DOHH2 (cell line): ENCODE results near the gene ALAS1.

Experiments used
- H3F3A ChIP-seq: fragments of 200-600 bp; sonication (generic), shearing (Covaris generic); 2 replicates; pipeline ENCODE4 v1.6.0; 2016; ENCODE audit warnings: antibody characterized with exemption, mild to moderate bottlenecking; ENCODE audit not compliant: control insufficient read depth, insufficient read depth
- H3K27ac ChIP-seq: fragments of 200-600 bp; sonication (generic); 2 replicates; pipeline ENCODE4 v1.5.1; 2014; ENCODE audit warnings: low read depth, mild to moderate bottlenecking, low read length, moderate library complexity
- H3K27me3 ChIP-seq: fragments of 200-600 bp; sonication (generic); 2 replicates; pipeline ENCODE4 v1.6.1; 2014; ENCODE audit warnings: mild to moderate bottlenecking, low read length, mixed read lengths; ENCODE audit not compliant: control insufficient read depth
- H3K36me3 ChIP-seq: fragments of 200-600 bp; sonication (generic); 2 replicates; pipeline ENCODE4 v1.6.1; 2014; ENCODE audit warnings: mild to moderate bottlenecking, low read length, moderate library complexity, mixed read lengths; ENCODE audit not compliant: control insufficient read depth
- H3K4me1 ChIP-seq: fragments of 200-600 bp; sonication (generic); 2 replicates; pipeline ENCODE4 v1.6.1; 2014; ENCODE audit warnings: mild to moderate bottlenecking, low read length, mixed read lengths; ENCODE audit not compliant: control insufficient read depth
- H3K4me2 ChIP-seq: fragments of 200-600 bp; sonication (generic); 2 replicates; pipeline ENCODE4 v1.6.0; 2014; ENCODE audit warnings: mild to moderate bottlenecking, low read length, moderate library complexity
- H3K4me3 ChIP-seq: fragments of 200-600 bp; sonication (generic); 2 replicates; pipeline ENCODE4 v1.5.1; 2014; ENCODE audit warnings: mild to moderate bottlenecking, low read length, mixed read lengths
- H3K79me2 ChIP-seq: fragments of 200-600 bp; sonication (generic); 2 replicates; pipeline ENCODE4 v1.6.1; 2014; ENCODE audit warnings: mild to moderate bottlenecking, low read length, mixed read lengths; ENCODE audit not compliant: control insufficient read depth
- H3K9me2 ChIP-seq: fragments of 200-600 bp; sonication (generic); replicated peaks from 2 replicates; pipeline ENCODE4 v1.6.1; 2014; ENCODE audit warnings: mild to moderate bottlenecking, low read length, mixed read lengths; ENCODE audit not compliant: control insufficient read depth
- H3K9me3 ChIP-seq: fragments of 200-600 bp; sonication (generic); 2 replicates; pipeline ENCODE4 v1.6.1; 2014; ENCODE audit warnings: antibody characterized with exemption, low read length, mixed read lengths; ENCODE audit not compliant: control insufficient read depth, insufficient read depth
- H4K20me1 ChIP-seq: fragments of 200-600 bp; sonication (generic); 2 replicates; pipeline ENCODE4 v1.6.0; 2014; ENCODE audit warnings: low read depth, mild to moderate bottlenecking, antibody characterized with exemption, low read length, moderate library complexity; ENCODE audit not compliant: control insufficient read depth, insufficient read depth
- CTCF ChIP-seq: fragments of 200-600 bp; sonication (generic); IDR thresholded peaks from one replicate; pipeline ENCODE4 v1.5.1; 2014; ENCODE audit warnings: antibody characterized with exemption, mild to moderate bottlenecking, low read depth, low read length; ENCODE audit not compliant: poor library complexity, severe bottlenecking
- EZH2phosphoT487 ChIP-seq: fragments of 200-600 bp; sonication (generic); IDR thresholded peaks from 2 replicates; pipeline ENCODE4 v1.6.1; 2017; ENCODE audit warnings: borderline replicate concordance, mild to moderate bottlenecking, antibody characterized with exemption, low read length, moderate library complexity, mixed read lengths

ALAS1 gene

GRCh38 chr3:52232279-52233107 is 34.5 kb downstream of the ALAS1 start:
- Histone ChIP-seq H3K27me3 (no peaks in the 10 kb centered on the region), H3K36me3 (peaks cover 51% of the 10 kb centered on the region), H3K9me3 (no peaks in the 10 kb centered on the region), H3K27ac (no peak overlapping the region), H3K9me2 (no peaks in the 10 kb centered on the region), H3K4me1 (peaks cover 14% of the 10 kb centered on the region), H3K4me2 (no peak overlapping the region), H3K79me2 (peaks cover 18% of the 10 kb centered on the region), H3K4me3 (no peak overlapping the region), H3F3A (peaks cover 4% of the 10 kb centered on the region; the same call in 1 of the 2 replicates), H4K20me1 (no peaks in the 10 kb centered on the region)
- TF ChIP-seq EZH2phosphoT487 = no peak
- TF ChIP-seq CTCF = no peak

GRCh38 chr3:52233108-52233591 is 35.2 kb downstream of the ALAS1 start:
- H3K36me3 ChIP-seq = peaks cover 45% of the 10 kb centered on the region
- no peak overlapping the region for H3K4me3 ChIP-seq
- no peak overlapping the region for H3K27ac ChIP-seq
- H3K9me3 ChIP-seq = no peaks in the 10 kb centered on the region
- H3K27me3 ChIP-seq = no peaks in the 10 kb centered on the region
- peaks cover 19% of the 10 kb centered on the region for H3K4me1 ChIP-seq
- TF ChIP-seq CTCF = peak; percentile 6
- TF ChIP-seq EZH2phosphoT487 = no peak
- H3K9me2 ChIP-seq = no peaks in the 10 kb centered on the region
- H4K20me1 ChIP-seq = no peaks in the 10 kb centered on the region; the same call in 1 of the 2 replicates
- H3F3A ChIP-seq = 0 out of 2 replicates have a peak, but pooled peaks cover under 1% of the 10 kb centered on the region
- H3K4me2 ChIP-seq = no peak overlapping the region
- peaks cover 24% of the 10 kb centered on the region for H3K79me2 ChIP-seq

- Histone ChIP-seq H4K20me1 (no peaks in the 10 kb centered on the region; the same call in 1 of the 2 replicates), H3F3A (no peaks in the 10 kb centered on the region), H3K27me3 (no peaks in the 10 kb centered on the region), H3K9me3 (no peaks in the 10 kb centered on the region), H3K4me3 (no peak overlapping the region), H3K9me2 (no peaks in the 10 kb centered on the region), H3K4me1 (peaks cover 23% of the 10 kb centered on the region), H3K79me2 (peaks cover 31% of the 10 kb centered on the region), H3K36me3 (peaks cover 41% of the 10 kb centered on the region), H3K27ac (no peak overlapping the region), H3K4me2 (no peak overlapping the region)
- no peak for TF ChIP-seq EZH2phosphoT487
- TF ChIP-seq CTCF = no peak
These were observed 36.0 kb downstream of the ALAS1 start for GRCh38 chr3:52233968-52234367.
